Activated T-helper 2 cell treated with anti-CD3 and anti-CD28 coated beads, Interferon-gamma antibody, Interleukin-2, Interleukin-4, amounts not matched to agents 10 μg/mL and 5 μg/mL and 100 μg/mL, durations not matched to agents 14 hours and 24 hours and 36 hours (primary cell): ENCODE measurements around the gene SERPINI1. TPM values are rescaled to one million over a fixed set of nuclear protein-coding genes. Genes with fewer than 3 reads are reported as not detected.

ENCODE experiments used
- DNase-seq: peaks from one replicate; pipeline ENCODE4 v3.0.0; 2021; ENCODE audit warnings: low spot score
- H3K27ac Mint-ChIP-seq: one replicate; pipeline ENCODE4 v1.8.0; 2021; ENCODE audit warnings: mixed read lengths
- H3K27me3 Mint-ChIP-seq: one replicate; pipeline ENCODE4 v1.8.0; 2021; ENCODE audit warnings: low read depth, mixed read lengths
- H3K36me3 Mint-ChIP-seq: one replicate; pipeline ENCODE4 v1.8.0; 2021; ENCODE audit warnings: low read depth, mixed read lengths
- H3K4me1 Mint-ChIP-seq: one replicate; pipeline ENCODE4 v1.8.0; 2021; ENCODE audit warnings: low read depth, mixed read lengths
- H3K4me3 Mint-ChIP-seq: one replicate; pipeline ENCODE4 v1.8.0; 2021; ENCODE audit warnings: low read depth, mild to moderate bottlenecking, moderate library complexity, mixed read lengths
- H3K9me3 Mint-ChIP-seq: one replicate; pipeline ENCODE4 v1.8.0; 2021; ENCODE audit warnings: mixed read lengths
- intact Hi-C: fragments of 100-400 bp; cut with micrococcal nuclease; formaldehyde crosslinking; loops from one replicate; pipeline ENCODE4 v1.15.1; 2023
- total RNA-seq: library from RNA; stranded (reverse); gene quantifications from 2 replicates; pipeline ENCODE4 v1.2.3, GENCODE V29; 2022

The SERPINI1 gene
- total RNA-seq, 1 donor from 2014 or later: 0.46 TPM

GRCh38 chr3:167723025-167723512 lies 12.5 kb upstream of the SERPINI1 start:
- H3K36me3 Mint-ChIP-seq: peaks cover 47% of the 10 kb centered on the region
- peaks cover 27% of the 10 kb centered on the region for H3K4me1 Mint-ChIP-seq

GRCh38 chr3:167723872-167724271 lies 11.6 kb upstream of the SERPINI1 start:
- Mint-ChIP-seq H3K4me1 (peaks cover 26% of the 10 kb centered on the region), H3K9me3 (no peaks in the 10 kb centered on the region), H3K36me3 (peaks cover 39% of the 10 kb centered on the region), H3K27ac (no peak overlapping the region), H3K27me3 (no peaks in the 10 kb centered on the region), H3K4me3 (no peak overlapping the region)
- DNase-seq: no peak
- intact Hi-C loops: no loop called here

More at GRCh38 chr3:167723025-167723512, 12.5 kb upstream of the SERPINI1 start:
- Mint-ChIP-seq H3K9me3 (no peaks in the 10 kb centered on the region), H3K27me3 (no peaks in the 10 kb centered on the region), H3K27ac (no peak overlapping the region), H3K4me3 (no peak overlapping the region)
- DNase-seq: no peak
- intact Hi-C loops: no loop called here

DNA sequence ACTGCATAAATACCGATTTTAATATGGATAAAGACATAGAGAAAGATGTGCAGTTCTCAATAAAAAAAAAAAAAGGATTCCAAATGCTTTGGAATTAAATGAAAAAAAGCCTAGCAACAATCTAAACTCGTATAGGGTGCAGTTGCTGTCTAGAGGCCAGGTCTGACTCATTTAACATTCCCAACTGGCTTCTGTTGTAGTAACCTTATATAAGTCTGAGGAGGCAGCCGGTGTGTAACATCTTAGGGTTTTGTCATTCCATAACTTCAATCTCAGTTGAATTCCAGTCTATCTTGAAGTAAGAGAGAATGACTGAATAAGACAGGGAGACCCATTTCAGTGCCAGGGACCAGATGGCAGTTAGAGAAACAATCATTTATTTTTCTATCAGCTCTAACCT lies 7.3 kb upstream of the SERPINI1 start:
- no peak overlapping the region for H3K27ac Mint-ChIP-seq
- intact Hi-C loops: no loop called here
- H3K4me3 Mint-ChIP-seq: no peak overlapping the region
- H3K36me3 Mint-ChIP-seq: peaks cover 17% of the 10 kb centered on the region
- peaks cover 22% of the 10 kb centered on the region for H3K4me1 Mint-ChIP-seq
- no peaks in the 10 kb centered on the region for H3K9me3 Mint-ChIP-seq
- no peaks in the 10 kb centered on the region for H3K27me3 Mint-ChIP-seq
- DNase-seq: no peak

- H3K4me1 Mint-ChIP-seq: peaks cover 19% of the 10 kb centered on the region
- DNase-seq: no peak
- intact Hi-C loops: no loop called here
These were observed 6.7 kb upstream of the SERPINI1 start for GRCh38 chr3:167728632-167729323.

DNA sequence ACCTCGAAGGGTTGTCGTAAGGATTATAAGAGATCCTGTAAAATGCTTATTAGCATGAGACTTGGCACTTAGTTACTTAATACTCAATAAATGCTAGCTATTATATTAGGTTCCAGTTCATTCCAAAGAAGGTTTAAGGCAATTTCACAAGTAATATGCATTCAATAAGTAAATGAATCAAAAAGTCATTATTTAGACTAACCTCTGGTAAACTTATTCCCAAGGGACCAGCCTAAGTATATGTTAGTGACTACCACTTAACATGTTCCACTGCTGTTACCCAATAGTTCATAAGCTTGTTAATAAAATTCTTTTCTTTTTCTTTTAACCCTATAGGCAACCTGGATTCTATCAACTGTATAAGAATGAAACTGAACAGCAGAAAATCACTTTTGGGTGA lies 5.9 kb upstream of the SERPINI1 start:
- H3K9me3 Mint-ChIP-seq: no peaks in the 10 kb centered on the region
- H3K27ac Mint-ChIP-seq: no peak overlapping the region
- no peak for DNase-seq
- no peak overlapping the region for H3K4me3 Mint-ChIP-seq
- intact Hi-C loops: no loop called here
- peaks cover 18% of the 10 kb centered on the region for H3K4me1 Mint-ChIP-seq
- H3K27me3 Mint-ChIP-seq: no peaks in the 10 kb centered on the region
- H3K36me3 Mint-ChIP-seq: peaks cover 12% of the 10 kb centered on the region

More at GRCh38 chr3:167728632-167729323, 6.7 kb upstream of the SERPINI1 start:
- Mint-ChIP-seq H3K27me3 (no peaks in the 10 kb centered on the region), H3K9me3 (no peaks in the 10 kb centered on the region), H3K36me3 (peaks cover 16% of the 10 kb centered on the region), H3K4me3 (no peak overlapping the region), H3K27ac (no peak overlapping the region)

DNA sequence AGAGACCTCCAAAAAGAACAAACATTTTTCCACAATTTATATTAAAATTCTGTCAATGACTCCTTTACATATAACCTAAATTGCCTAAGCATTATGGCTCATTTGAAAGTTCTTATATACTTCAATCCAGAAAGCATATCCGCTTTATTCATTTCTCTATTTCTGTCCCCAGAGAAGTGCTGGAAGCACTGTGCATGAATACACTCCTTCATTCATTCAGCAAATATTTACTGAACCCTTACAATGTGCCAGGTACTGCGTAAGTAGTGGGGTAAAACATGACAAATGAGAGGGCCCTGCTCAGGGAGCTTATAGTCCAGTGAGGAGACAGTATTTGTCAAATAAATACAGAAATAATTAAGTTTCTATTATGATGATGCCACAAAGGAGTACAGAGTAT lies 4.1 kb upstream of the SERPINI1 start:
- intact Hi-C loops: loop anchor here (10.0 kb wide), 1 partner anchor 293 kb away; no protein-coding TSS in a partner anchor
- peaks cover 17% of the 10 kb centered on the region for H3K4me1 Mint-ChIP-seq
- no peaks in the 10 kb centered on the region for H3K9me3 Mint-ChIP-seq
- H3K36me3 Mint-ChIP-seq: peaks cover 10% of the 10 kb centered on the region
- DNase-seq: no peak
- no peaks in the 10 kb centered on the region for H3K27me3 Mint-ChIP-seq
- peak overlapping the region; percentile 47 for H3K4me3 Mint-ChIP-seq
- H3K27ac Mint-ChIP-seq: no peak overlapping the region

GRCh38 chr3:167732313-167733065 lies 3.0 kb upstream of the SERPINI1 start:
- Mint-ChIP-seq H3K9me3 (no peaks in the 10 kb centered on the region), H3K4me3 (peak overlapping the region; percentile 55), H3K27me3 (peaks cover 3% of the 10 kb centered on the region), H3K27ac (no peak overlapping the region), H3K4me1 (peaks cover 18% of the 10 kb centered on the region), H3K36me3 (peaks cover 10% of the 10 kb centered on the region)
- intact Hi-C loops: loop anchor here (10.0 kb wide), 1 partner anchor 292 kb away; no protein-coding TSS in a partner anchor
- DNase-seq: no peak

DNA sequence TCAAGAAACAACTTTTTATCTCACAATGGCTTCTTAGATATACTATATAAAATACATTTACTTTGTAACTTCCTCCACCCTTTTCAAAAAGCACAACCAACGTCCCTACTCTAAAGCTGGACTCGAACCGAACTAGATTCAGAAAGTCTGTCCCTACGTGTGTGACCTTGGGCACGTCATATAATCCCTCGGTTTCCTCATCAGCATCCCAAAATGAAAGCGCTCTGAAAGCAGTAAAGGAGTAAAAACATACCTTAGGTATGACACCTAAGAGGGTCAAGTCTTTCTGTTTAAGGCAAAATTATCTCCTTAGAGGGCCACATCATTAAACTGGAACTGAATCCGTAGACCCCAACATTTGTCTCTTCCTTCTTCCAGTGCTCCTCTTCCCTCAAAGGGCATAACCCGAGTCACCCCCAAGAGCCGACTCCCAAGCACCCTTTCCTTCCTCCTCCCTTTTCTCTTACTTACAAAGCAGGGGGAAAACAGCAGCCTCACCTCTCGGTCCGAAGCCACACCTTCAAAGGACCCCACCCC lies 1.5 kb upstream of the SERPINI1 start:
- Mint-ChIP-seq H3K4me1 (peaks cover 19% of the 10 kb centered on the region), H3K27ac (no peak overlapping the region), H3K4me3 (no peak overlapping the region), H3K36me3 (peaks cover 10% of the 10 kb centered on the region), H3K27me3 (peaks cover 7% of the 10 kb centered on the region), H3K9me3 (no peaks in the 10 kb centered on the region)
- intact Hi-C loops: loop anchor here (2.0 to 10.0 kb wide), 3 partner anchors 291 to 363 kb away; partner anchors contain the start of gene ZBBX
- DNase-seq: no peak

DNA sequence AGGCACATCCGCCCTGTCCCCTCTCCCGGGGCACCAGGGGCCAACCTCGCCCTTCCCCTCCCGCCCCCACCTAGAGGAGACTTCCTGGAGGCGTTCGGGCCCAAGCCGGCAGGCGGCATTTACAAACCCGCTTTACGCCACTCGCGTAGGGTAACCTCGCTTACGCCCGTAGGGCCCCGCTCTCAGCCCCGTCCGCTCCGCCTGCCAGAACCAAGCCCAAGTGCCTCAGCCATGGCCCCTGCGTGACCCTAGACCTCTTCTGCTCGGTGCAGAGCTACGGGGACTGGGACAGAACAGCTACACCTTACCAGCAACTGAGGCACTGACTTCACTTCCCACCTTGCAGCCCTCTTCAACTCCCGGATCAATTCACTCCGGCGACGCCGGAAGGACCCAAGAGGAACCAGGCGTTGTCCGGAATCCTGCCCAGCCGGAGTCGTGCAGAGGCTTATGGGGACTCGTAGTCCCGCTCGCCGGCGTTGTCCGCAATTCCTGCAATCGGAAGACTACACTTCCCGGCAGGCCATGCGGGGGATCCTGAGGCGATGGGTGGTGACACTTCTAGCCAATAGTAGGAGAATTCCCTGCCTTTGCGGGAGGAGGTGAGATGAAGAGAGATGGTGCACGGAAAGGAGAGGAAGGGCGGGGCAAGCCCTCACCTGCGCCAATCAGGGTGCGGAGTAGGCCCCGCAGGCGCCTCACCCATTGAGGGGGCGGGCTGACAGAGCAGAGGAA lies 856 bp upstream of the SERPINI1 start, which contains the start of gene PDCD10:
PDCD10 (minus strand) TSS at position 395 of the 735 bp plus-strand sequence. CDS start 14,735 bp downstream, outside the sequence.
- Mint-ChIP-seq H3K9me3 (no peaks in the 10 kb centered on the region), H3K27ac (no peak within 1 kb of the TSS), H3K27me3 (peaks cover 7% of the 10 kb centered on the region), H3K36me3 (peaks cover 10% of the 10 kb centered on the region), H3K4me1 (peaks cover 16% of the 10 kb centered on the region), H3K4me3 (no peak within 1 kb of the TSS)
- intact Hi-C loops: loop anchor here (1.0 to 10.0 kb wide), 4 partner anchors 43 to 362 kb away; partner anchors contain the start of gene ZBBX
- peak; percentile 95 for DNase-seq

GRCh38 chr3:167736264-167736787 lies 805 bp downstream of the SERPINI1 start:
- intact Hi-C loops: loop anchor here (10.0 kb wide), 1 partner anchor 288 kb away; no protein-coding TSS in a partner anchor

GRCh38 chr3:167736997-167737396 lies 1.5 kb downstream of the SERPINI1 start:
- no peak overlapping the region for H3K4me3 Mint-ChIP-seq
- no peak overlapping the region for H3K27ac Mint-ChIP-seq
- no peak for DNase-seq
- peaks cover 12% of the 10 kb centered on the region for H3K4me1 Mint-ChIP-seq
- H3K27me3 Mint-ChIP-seq: peaks cover 7% of the 10 kb centered on the region
- intact Hi-C loops: loop anchor here (10.0 kb wide), 1 partner anchor 288 kb away; no protein-coding TSS in a partner anchor
- H3K9me3 Mint-ChIP-seq: no peaks in the 10 kb centered on the region
- peaks cover 3% of the 10 kb centered on the region for H3K36me3 Mint-ChIP-seq

More at GRCh38 chr3:167736264-167736787, 805 bp downstream of the SERPINI1 start:
- DNase-seq: no peak
- Mint-ChIP-seq H3K27me3 (peaks cover 7% of the 10 kb centered on the region), H3K4me1 (peaks cover 16% of the 10 kb centered on the region), H3K4me3 (no peak overlapping the region), H3K36me3 (peaks cover 10% of the 10 kb centered on the region), H3K27ac (no peak overlapping the region), H3K9me3 (no peaks in the 10 kb centered on the region)

- intact Hi-C loops: loop anchor here (10.0 kb wide), 1 partner anchor 287 kb away; no protein-coding TSS in a partner anchor
- H3K9me3 Mint-ChIP-seq: no peaks in the 10 kb centered on the region
- H3K36me3 Mint-ChIP-seq: no peaks in the 10 kb centered on the region
- H3K4me1 Mint-ChIP-seq: peaks cover 12% of the 10 kb centered on the region
- no peak for DNase-seq
- no peak overlapping the region for H3K27ac Mint-ChIP-seq
- H3K4me3 Mint-ChIP-seq: no peak overlapping the region
- H3K27me3 Mint-ChIP-seq: peaks cover 7% of the 10 kb centered on the region
These were observed 2.5 kb downstream of the SERPINI1 start for GRCh38 chr3:167738037-167738436.
